ENCODE data around the gene REXO4. TPM values are rescaled to one million over a fixed set of nuclear protein-coding genes. Genes with fewer than 3 reads are reported as not detected.

The REXO4 gene
- total RNA-seq, 2 experiments from 2014 or later = 28.9 to 30.8 TPM

DNA sequence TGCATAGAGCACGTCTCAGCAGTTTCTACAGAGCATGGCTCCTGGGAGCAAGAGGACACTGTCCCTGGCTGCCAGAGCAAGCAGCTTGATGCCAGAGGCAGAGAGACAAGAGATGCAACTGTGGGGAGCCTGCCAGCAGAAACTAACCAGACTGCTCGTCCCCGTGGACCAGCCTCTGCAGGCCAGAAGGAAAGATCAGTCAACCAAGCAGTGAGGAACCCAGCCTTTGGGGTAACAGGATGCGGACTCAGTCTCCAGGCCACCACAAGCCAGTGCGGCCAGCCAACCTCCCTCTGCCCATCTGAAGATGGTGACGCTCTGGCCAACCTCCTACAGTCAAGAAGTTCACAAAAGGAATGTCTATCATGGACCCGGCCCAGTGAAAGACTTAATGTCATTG lies 45.7 kb downstream of the REXO4 start:
- Mint-ChIP-seq H3K27ac (peak overlapping the region; percentile 93), H3K4me1 (peaks cover 57% of the 10 kb centered on the region), H3K27me3 (no peaks in the 10 kb centered on the region), H3K9me3 (no peaks in the 10 kb centered on the region), H3K4me3 (peak overlapping the region; percentile 82), H3K36me3 (peaks cover 36% of the 10 kb centered on the region)
- DNase-seq = no peak
- POLR2A ChIA-PET = interaction anchor here (0.6 to 7.1 kb wide), 3 partner anchors 15 to 36 kb away, joined by 3 to 162 read pairs (median 147); partner anchors contain the start of genes MED22, RPL7A, SURF1 and SURF2
- no peak for ATAC-seq (ENCODE audit: low read depth)

DNA sequence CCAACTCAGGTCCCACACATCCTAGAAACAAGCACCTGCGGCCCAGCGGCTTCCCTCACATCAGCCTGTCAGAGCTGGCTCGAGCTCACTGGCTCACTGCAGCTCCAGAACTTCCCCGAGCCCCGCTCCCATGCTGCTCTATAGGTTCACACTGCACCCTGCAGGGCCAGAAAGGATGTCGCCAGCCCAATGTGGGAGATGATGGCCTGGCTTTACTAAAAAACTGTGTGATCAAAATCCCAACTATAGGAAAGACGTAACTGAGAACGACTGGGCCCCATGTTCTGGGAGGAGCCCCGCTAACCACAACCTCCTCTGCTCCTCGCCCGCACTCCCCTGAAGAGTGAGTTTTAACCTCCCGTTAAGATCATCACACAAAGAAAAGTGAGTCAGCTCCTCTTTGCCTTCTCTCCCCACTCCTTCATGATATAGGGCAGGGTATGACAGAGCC lies 46.5 kb downstream of the REXO4 start:
- Mint-ChIP-seq H3K36me3 (peaks cover 36% of the 10 kb centered on the region), H3K27ac (peak overlapping the region; percentile 93), H3K9me3 (no peaks in the 10 kb centered on the region), H3K4me1 (peaks cover 55% of the 10 kb centered on the region), H3K4me3 (peak overlapping the region; percentile 82), H3K27me3 (no peaks in the 10 kb centered on the region)
- peak; percentile 70 for DNase-seq
- peak; percentile 43 for ATAC-seq (ENCODE audit: low read depth)
- POLR2A ChIA-PET = interaction anchor here (0.6 to 7.1 kb wide), 10 partner anchors 9 to 341 kb away, joined by 3 to 162 read pairs (median 6); partner anchors contain the start of genes CACFD1, GTF3C5, MED22 and REXO4

DNA sequence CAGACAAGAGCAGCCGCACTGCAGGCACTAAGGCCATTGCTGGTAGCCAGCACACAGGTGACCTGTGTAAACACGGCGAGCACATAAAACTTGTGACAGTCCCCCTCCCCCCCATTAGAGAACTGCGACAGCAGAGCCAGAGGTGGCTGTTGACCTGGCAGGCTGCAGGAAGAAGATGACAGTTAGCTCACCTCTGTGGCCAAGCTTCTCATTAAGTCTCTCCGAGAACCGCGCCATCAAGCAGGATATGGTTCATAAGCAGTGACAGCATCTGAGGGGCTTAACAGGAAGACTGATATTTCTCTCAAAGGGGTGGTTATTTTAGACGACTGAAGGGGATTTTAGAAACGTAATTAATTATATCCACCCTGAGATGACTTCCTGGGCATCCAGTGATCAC lies 47.1 kb downstream of the REXO4 start:
- Mint-ChIP-seq H3K27me3 (no peaks in the 10 kb centered on the region), H3K9me3 (no peaks in the 10 kb centered on the region), H3K36me3 (peaks cover 42% of the 10 kb centered on the region), H3K27ac (peak overlapping the region; percentile 93), H3K4me1 (peaks cover 55% of the 10 kb centered on the region), H3K4me3 (peak overlapping the region; percentile 82)
- POLR2A ChIA-PET = interaction anchor here (0.6 to 7.1 kb wide), 10 partner anchors 8 to 340 kb away, joined by 3 to 162 read pairs (median 6); partner anchors contain the start of genes CACFD1, GTF3C5, MED22 and REXO4
- peak; percentile 56 for DNase-seq
- ATAC-seq (ENCODE audit: low read depth) = peak; percentile 73

DNA sequence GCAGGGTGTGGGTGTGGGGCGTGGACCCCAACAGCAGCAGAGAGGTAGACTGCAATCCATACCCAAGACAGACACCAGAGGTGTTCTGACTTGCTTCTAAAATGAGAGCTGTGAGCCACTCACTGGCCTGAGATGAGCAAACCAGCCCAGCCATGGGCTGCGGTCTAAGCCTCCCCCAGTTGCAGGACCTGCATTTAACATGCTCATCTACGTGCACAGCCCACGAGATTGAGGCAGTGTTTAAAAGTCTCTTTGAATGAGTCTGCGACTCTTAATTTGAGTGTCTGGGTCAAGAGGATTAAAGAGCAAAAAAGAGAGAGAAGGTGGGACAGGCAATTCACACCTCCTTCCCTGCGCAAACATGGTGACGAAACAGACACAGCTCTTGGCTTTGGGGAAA lies 47.9 kb downstream of the REXO4 start:
- DNase-seq (no peak), ATAC-seq (ENCODE audit: low read depth) (no peak)
- H3K4me3 Mint-ChIP-seq = peak overlapping the region; percentile 82
- POLR2A ChIA-PET = interaction anchor here (1.4 to 7.1 kb wide), 4 partner anchors 13 to 339 kb away, joined by 4 to 162 read pairs (median 76); partner anchors contain the start of genes GTF3C5, MED22, RPL7A and SURF1
- peaks cover 40% of the 10 kb centered on the region for H3K36me3 Mint-ChIP-seq
- no peaks in the 10 kb centered on the region for H3K27me3 Mint-ChIP-seq
- no peaks in the 10 kb centered on the region for H3K9me3 Mint-ChIP-seq
- H3K4me1 Mint-ChIP-seq = peaks cover 59% of the 10 kb centered on the region
- H3K27ac Mint-ChIP-seq = peak overlapping the region; percentile 93

DNA sequence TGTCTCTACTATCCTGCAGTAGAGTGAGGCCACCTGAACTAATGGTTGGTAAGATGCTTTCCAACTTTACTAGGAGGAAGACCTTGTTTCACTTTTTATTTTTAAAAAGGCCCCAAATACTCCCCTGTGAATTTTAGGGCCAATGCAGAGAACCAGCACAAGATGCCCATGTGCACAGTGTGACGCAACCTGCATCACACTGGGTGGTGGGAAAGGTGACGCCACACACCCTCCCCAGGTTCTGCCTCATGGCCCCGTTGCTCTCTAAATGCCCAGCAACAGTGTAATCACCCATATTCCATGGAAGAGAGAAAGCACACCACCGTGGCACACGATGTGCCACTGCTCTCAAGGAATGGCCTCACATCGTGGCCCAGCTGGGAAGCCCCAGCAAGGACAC lies 48.4 kb downstream of the REXO4 start:
- Mint-ChIP-seq H3K4me1 (peaks cover 57% of the 10 kb centered on the region), H3K9me3 (no peaks in the 10 kb centered on the region), H3K4me3 (peak overlapping the region; percentile 82), H3K36me3 (peaks cover 39% of the 10 kb centered on the region), H3K27ac (peak overlapping the region; percentile 93), H3K27me3 (no peaks in the 10 kb centered on the region)
- POLR2A ChIA-PET = interaction anchor here (6.7 to 7.1 kb wide), 2 partner anchors 13 to 20 kb away, joined by 147 to 162 read pairs; partner anchors contain the start of genes MED22, RPL7A, SURF1 and SURF2
- ATAC-seq (ENCODE audit: low read depth) (no peak), DNase-seq (no peak)

DNA sequence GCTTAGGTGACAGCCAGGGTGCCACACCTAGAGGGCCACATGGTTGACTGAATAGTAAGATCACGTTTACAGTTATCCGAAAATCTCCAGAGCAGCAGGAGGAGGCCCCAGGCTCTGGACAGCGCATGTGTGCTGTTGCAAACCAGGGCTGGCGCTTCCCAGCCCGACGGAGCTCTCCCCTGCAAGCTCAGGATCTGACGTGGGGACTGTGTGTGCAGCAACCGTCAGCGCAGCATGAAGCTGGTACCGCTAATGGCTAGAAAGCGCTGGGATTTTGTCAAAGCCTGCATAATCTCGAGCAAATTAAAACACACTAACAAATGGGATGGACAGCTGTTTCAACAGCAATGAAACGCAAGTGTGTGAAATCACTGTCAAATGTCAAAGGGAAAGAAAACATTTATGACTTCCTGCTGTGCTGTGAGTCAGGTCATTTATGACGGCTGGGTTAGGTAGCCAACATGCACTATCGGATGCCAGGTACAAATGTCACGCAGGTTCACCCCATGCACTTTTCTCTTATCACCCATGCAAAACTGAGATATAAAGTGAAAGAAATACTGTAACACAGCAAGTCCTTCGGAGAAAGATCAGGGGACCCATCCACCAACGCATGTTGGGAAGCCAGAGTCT lies 49.4 kb downstream of the REXO4 start:
- peaks cover 52% of the 10 kb centered on the region for H3K4me1 Mint-ChIP-seq
- POLR2A ChIA-PET = no interaction called here
- H3K4me3 Mint-ChIP-seq = peak overlapping the region; percentile 57
- DNase-seq = no peak
- peaks cover 43% of the 10 kb centered on the region for H3K36me3 Mint-ChIP-seq
- no peaks in the 10 kb centered on the region for H3K27me3 Mint-ChIP-seq
- ATAC-seq (ENCODE audit: low read depth) = no peak
- peak overlapping the region; percentile 93 for H3K27ac Mint-ChIP-seq
- no peaks in the 10 kb centered on the region for H3K9me3 Mint-ChIP-seq

DNA sequence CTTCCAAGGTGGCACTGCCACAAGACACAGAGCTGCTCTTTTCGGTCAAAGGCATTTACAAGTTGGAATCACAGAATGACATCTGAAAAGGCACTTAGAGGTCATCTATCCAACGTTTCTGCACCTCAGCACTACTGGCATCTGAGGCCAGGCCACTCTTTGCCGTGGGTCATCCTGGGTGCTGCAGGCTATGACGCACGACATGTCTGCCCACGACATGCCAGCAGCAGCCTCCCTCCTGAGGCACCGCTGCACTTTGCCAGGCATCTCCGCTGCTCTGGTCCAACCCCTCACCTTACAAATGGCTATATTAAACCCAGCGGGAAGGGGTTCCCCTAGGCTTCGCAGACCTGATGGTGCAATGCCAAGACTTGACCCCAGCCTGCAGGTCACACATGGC lies 50.0 kb downstream of the REXO4 start:
- peak overlapping the region; percentile 93 for H3K27ac Mint-ChIP-seq
- H3K4me1 Mint-ChIP-seq = peaks cover 47% of the 10 kb centered on the region
- no peaks in the 10 kb centered on the region for H3K9me3 Mint-ChIP-seq
- DNase-seq (no peak), ATAC-seq (ENCODE audit: low read depth) (no peak)
- H3K4me3 Mint-ChIP-seq = no peak overlapping the region
- H3K27me3 Mint-ChIP-seq = no peaks in the 10 kb centered on the region
- POLR2A ChIA-PET = interaction anchor here (2.0 kb wide), 1 partner anchor 12 kb away, joined by 6 read pairs; the partner anchor contains the start of genes SURF1 and SURF2
- peaks cover 43% of the 10 kb centered on the region for H3K36me3 Mint-ChIP-seq

DNA sequence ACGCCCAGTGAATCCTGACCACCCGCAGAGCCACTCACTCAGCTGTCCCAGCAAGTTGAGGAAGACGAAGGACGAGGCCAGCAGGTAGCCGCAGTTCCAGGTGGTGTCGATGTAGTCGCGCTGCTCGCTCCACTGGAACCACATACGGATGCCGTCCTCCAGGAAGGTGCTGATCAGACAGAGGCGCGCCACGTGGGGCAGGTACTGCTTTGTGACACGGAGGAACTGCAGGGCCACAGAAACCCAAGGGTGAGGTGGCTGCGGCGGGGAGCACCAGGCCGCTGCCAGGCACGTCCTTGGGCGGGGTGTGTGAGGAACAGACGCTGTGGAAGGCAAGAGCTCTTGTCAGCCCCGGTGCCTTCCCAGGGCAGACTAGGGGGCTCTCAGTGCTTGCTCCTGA lies 50.6 kb downstream of the REXO4 start:
- H3K9me3 Mint-ChIP-seq = no peaks in the 10 kb centered on the region
- POLR2A ChIA-PET = interaction anchor here (1.0 to 2.0 kb wide), 2 partner anchors 11 to 111 kb away, joined by 3 to 6 read pairs; partner anchors contain the start of genes SLC2A6, SURF1 and SURF2
- peaks cover 39% of the 10 kb centered on the region for H3K36me3 Mint-ChIP-seq
- DNase-seq (no peak), ATAC-seq (ENCODE audit: low read depth) (no peak)
- no peak overlapping the region for H3K4me3 Mint-ChIP-seq
- peak overlapping the region; percentile 53 for H3K27ac Mint-ChIP-seq
- H3K27me3 Mint-ChIP-seq = no peaks in the 10 kb centered on the region
- H3K4me1 Mint-ChIP-seq = peaks cover 42% of the 10 kb centered on the region

DNA sequence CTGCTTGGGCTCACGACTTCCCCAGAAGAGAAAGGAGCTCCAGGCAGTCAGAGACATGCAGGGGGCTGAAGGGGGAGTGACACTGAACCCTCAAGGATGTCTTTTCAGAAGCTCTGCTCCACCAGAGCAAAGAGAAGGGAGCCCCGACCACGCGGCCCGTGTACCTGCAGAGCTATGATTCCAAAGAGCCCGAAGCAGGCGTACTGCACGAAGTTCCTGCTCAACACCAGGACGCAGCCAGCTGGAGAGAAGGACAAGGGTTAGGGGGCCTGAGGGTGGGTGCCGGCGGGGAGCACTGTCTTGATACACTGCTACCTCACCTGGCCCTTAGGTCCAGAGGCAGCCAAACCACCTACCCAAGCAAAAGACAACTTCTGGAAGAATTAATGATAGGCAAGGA lies 51.4 kb downstream of the REXO4 start:
- no peak for DNase-seq
- POLR2A ChIA-PET = interaction anchor here (1.0 to 2.0 kb wide), 2 partner anchors 10 to 112 kb away, joined by 3 to 6 read pairs; partner anchors contain the start of genes SLC2A6, SURF1 and SURF2
- Mint-ChIP-seq H3K27ac (no peak overlapping the region), H3K4me3 (no peak overlapping the region), H3K36me3 (peaks cover 38% of the 10 kb centered on the region), H3K4me1 (peaks cover 42% of the 10 kb centered on the region), H3K27me3 (no peaks in the 10 kb centered on the region), H3K9me3 (no peaks in the 10 kb centered on the region)
- ATAC-seq (ENCODE audit: low read depth) = no peak

DNA sequence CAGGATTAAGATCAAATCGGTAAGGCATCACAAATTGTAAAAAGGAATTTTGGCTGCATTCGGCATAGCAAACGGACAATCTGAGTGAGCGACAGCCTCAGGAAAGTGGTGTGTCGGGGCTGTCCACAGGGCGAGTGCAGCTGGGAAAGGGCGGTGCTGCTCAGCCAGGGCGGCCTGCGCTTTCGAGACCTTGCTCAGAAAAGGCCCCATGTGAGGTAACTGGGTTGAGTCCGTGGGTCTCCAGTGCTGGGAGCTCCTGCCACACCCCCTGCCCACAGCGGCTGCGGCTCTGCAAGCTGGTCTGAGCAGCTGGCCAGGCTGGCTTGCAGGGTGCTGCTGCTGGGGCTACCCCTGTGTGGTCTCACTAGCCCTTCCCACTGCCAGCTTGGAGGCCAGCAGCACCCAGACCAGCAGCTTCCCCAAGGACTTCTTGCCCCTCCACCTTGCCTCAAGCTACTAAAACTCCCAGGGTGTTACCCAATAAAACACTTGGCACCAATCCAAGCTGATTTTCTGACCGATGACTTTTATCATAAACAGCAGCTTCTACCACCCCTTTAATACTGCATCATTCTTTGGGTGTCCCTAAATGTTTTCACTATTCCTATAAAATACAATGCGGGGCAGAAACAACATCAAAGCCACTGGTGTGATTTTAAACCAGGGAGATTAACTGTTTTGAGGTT lies 55.3 kb downstream of the REXO4 start:
- Mint-ChIP-seq H3K27ac (no peak overlapping the region), H3K9me3 (no peaks in the 10 kb centered on the region), H3K4me3 (no peak overlapping the region), H3K36me3 (peaks cover 24% of the 10 kb centered on the region), H3K4me1 (peaks cover 28% of the 10 kb centered on the region), H3K27me3 (no peaks in the 10 kb centered on the region)
- POLR2A ChIA-PET = interaction anchor here (0.6 to 1.5 kb wide), 3 partner anchors 9 to 14 kb away, joined by 4 to 11 read pairs (median 6); partner anchors contain the start of genes MED22 and RPL7A
- DNase-seq (no peak), ATAC-seq (ENCODE audit: low read depth) (no peak)

DNA sequence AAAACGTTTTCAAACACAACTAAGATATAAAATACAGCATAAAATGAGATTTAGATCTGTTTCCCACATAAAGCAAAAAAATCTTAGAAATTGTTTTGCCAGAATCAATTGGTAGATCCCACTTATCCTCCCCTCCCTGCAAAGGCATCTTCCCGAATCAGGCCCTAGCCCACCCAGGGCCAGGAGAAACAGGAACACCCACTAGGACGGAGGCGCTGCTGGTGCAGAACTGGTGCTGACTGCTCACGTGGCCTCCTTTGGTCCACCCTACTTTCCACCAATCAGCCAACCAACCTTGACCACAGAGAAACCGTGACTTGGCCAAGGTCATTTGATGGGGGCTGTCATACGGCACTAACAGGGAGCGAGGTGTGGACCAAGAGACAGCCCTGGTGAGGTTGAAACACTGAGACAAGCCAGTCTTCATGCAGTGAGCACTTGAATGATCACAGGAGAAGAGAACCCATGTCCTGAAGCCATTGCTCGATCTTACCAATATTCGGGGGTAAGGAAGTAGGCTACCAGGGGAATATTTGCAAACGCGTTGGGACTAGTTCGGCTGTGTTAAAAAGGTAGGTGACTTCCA lies 56.2 kb downstream of the REXO4 start:
- ATAC-seq (ENCODE audit: low read depth) (no peak), DNase-seq (no peak)
- POLR2A ChIA-PET = interaction anchor here (1.4 kb wide), 1 partner anchor 13 kb away, joined by 6 read pairs; the partner anchor contains the start of genes MED22 and RPL7A
- Mint-ChIP-seq H3K9me3 (no peaks in the 10 kb centered on the region), H3K4me1 (peaks cover 31% of the 10 kb centered on the region), H3K27me3 (no peaks in the 10 kb centered on the region), H3K4me3 (no peak overlapping the region), H3K36me3 (peaks cover 24% of the 10 kb centered on the region), H3K27ac (no peak overlapping the region)

DNA sequence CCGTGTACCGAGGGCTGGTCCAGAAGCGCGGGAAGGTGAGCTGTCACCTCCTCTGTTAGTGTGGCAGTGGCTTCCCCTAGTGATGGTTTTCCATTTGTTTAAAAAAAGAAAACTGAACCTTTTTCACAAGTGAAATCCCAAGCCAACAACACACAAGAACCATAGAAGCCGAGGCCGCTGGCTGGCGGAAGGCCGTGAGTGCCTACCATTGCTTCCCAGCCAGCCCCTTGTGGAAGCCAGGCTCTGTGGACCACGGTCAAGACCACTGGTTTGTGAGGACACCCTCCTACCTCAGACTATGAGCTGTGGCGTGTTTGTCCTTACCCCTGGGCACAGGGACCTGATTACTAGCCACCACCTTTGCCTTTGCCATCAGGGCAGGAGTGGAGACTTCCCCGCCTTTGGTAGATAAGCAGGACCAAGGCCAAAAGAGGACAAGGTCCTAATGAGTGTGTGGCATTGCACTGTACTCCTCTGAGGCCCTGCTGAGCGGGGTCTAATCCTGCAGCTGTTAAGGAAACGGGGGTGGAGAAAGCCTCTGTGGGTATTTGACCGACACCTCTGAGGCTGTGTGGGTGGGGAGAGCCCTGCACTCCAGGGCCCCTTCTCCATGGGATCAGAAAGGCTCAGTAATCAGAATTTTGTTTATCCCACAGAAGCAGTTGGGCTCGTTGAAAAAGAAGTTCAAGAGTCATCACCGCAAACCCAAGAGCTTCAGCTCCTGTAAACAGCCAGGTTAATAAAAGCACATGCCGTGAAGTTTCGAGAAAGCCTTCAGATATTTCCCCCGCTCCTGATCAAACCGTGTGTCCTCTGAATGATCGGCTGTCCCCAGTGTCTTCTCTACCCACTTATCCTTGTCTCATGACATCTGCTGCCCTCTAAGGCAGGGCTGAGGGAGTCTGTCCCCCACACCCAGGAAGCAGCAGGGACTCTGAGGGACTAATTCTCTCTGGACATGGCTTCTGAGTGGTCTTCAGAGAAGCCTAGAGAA lies 57.1 kb downstream of the REXO4 start:
- Mint-ChIP-seq H3K9me3 (no peaks in the 10 kb centered on the region), H3K36me3 (peaks cover 18% of the 10 kb centered on the region), H3K27me3 (no peaks in the 10 kb centered on the region), H3K4me1 (peaks cover 31% of the 10 kb centered on the region), H3K27ac (peak overlapping the region; percentile 62), H3K4me3 (no peak overlapping the region)
- DNase-seq = no peak
- no peak for ATAC-seq (ENCODE audit: low read depth)
- POLR2A ChIA-PET = interaction anchor here (1.0 to 8.3 kb wide), 2 partner anchors 10 to 12 kb away, joined by 3 to 162 read pairs; no protein-coding TSS in a partner anchor

All from activated naive CD8-positive, alpha-beta T cell treated with anti-CD3 and anti-CD28 coated beads, Interleukin-2, amount 10 ng/mL, durations not matched to agents 7 days and 5 days (primary cell).